Body of pancreas (tissue), 4 donors: ENCODE measurements around the gene TTC33.

Source experiments
- CTCF ChIP-seq, 7 experiments: fragments of 450-650 bp in 4 of 7; fragments of 200-600 bp in 3 of 7; sonication (generic) in 3 of 7; IDR thresholded peaks; one replicate each; pipeline ENCODE4 v1.5.1; 2016 to 2019; ENCODE audit warnings: antibody characterized with exemption in 7 of 7
- POLR2A ChIP-seq, 3 donors: fragments of 450-650 bp; IDR thresholded peaks; one replicate each; pipeline ENCODE4 v1.6.1; 2016; ENCODE audit warnings: antibody characterized with exemption in 3 of 3, mild to moderate bottlenecking in 2 of 3

GRCh38 chr5:40478766-40479165 is 277.0 kb downstream of the TTC33 start:
- no peak for TF ChIP-seq CTCF (IDR thresholded peaks at IDR 0.05)
- no peak for TF ChIP-seq POLR2A (IDR thresholded peaks at IDR 0.05)
